ENCODE data around the gene MAX.

MAX gene

DNA sequence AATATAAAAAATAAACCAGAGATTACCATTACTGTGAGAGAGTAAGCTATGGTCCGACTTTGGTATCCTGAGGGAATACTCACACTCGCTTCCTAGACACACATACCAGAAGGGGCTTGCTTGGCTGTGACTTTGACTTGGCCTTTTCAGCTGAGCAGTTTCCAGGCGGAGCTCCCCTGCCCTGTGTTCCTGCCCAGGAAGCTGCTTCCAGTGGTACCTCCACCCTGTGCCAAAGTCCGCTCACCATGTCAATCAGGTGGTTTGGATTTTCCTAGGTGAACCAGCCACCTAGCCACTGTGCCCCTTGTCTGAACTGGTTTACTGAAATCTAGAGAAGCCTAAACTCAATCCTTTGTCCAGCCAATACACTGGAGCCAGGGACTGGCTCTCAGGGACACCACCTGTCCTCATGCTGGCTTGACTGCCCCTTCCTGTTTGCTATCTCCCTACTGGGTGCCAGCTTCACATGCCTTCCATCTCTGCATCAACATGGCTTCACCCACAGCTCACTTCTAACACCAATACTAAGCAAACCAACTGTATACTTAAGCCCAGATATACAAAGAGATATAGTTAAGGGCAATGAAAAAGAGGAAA lies 28.6 kb downstream of the MAX start:
- no peak for DNase-seq (ENCODE audit: low read depth)

DNA sequence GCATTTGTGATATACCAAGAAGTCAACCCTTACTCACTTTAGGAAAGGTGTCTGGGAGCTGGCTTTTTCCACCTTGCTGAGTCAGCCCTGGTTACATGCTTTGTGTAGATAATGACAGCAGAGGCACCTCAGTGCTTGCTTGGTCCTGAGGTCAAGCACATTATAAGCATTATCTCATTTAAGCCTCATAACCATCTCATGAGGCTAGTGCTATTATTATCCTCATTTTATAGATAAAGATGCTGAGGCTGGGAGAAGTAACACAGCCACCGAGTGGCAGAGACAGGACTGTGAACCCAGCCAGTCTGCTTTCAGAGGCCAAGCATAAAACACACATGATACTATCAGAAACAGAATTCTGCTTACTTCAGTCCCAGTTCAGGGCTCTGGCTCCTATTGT lies 29.4 kb downstream of the MAX start:
- no peak for DNase-seq (ENCODE audit: low read depth)

DNA sequence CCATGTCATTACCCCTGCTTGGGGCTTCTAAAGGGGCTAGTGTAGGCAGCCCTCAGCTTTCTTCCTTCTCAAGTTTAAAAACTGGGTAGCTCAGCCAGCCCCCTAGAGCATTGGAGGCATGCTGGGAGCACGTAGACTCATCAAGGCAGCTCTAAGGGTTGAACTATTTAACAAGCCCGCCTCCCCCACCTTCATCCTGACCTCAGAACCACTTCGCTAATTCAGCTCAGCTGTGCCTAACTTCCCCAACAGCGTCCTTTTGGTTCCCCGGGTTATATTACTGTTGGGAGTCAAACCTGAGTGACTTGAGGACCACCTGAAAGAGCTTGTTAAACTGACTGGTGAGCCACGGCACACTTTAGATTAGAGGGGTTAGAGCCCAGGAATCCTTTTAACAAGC lies 30.1 kb downstream of the MAX start:
- no peak for DNase-seq (ENCODE audit: low read depth)

DNA sequence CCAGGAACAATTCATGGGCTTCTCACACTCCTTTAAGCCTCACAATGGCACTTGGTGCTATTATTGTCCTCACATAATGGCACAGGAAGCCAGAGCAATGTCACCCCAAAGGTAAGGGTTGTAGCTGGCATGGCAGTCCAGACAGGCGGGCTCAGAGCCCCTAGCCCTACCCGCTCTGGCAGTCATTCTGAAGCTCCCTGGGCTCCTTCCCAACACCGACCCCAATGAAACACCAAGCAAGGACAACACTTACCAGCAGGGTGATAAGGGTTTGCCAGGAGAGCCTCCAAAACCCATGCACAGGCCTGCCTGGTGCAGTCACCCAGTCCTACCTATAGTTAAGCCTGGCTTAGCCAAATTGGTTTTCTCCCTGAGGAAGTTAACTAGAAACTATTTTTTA lies 30.8 kb downstream of the MAX start:
- no peak for DNase-seq (ENCODE audit: low read depth)

DNA sequence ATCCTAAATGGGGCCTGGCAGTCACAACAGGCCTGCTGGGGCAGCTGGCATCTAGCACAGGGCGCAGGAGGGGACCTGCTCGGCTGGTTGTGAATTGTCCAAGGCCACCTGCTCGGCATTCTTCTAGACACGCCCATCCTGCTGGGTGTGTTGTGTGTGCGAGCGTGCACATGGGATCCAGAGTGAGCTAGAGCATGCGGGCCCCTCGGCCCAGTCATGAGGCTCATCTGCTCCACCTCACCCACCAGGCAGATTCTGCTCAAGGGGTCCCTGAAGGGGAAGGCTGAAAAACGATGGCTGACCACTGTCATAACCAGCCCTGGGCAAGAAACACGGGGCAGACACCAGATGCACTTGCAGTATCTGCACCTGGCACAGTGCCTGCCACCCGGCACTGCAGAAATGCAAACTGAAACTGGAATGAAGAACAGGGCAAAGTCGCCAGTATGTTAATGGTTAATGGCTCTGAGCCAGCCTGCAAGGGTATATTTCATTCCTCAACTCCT lies 31.8 kb downstream of the MAX start:
- DNase-seq (ENCODE audit: low read depth) = no peak

DNA sequence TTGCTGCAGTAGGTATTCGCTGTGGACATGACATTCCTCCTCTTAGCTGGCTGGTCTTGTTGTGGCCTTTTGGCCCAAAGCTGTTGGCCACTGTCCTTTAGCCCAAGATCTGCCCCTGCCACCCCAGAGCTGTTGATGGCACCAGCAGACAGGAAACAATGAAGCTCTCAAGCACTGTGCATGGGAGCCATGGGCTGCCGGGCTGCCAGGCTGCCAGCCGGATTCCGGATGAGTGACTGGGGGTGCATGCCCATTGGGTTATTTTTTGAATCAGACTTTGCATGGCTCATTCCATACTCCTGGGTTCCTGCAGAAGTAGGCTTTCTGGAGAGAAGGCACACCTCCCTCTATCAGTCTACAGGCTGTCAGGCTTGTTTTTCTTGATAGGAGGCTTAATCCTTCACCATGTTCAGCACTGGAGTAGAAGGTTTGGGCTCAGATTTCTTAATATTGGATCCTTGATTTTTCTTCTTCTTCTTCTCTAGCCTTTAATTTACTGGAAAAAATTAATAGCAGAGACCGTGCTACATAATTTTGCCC lies 32.4 kb downstream of the MAX start:
- no peak for DNase-seq (ENCODE audit: low read depth)

DNA sequence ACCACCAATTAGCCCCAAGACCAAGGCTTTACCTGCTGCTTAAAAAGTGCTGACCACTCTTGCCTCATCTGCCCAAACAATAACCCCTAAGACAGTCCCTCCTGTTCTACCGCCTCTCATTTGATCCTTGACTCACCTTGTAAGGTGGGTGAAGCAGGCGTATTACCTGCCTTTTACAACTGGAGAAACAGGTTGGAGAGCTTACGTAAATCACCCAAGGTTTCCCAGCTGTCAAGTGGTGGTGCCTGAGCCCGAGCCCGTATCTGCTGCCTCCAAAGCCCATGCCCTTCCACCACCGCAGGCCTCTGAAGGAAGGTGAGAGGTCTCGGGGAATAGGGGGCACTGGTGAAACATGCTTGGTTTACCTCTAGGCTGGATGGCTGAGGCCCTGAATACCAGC lies 36.6 kb downstream of the MAX start:
- no peak for DNase-seq (ENCODE audit: low read depth)

DNA sequence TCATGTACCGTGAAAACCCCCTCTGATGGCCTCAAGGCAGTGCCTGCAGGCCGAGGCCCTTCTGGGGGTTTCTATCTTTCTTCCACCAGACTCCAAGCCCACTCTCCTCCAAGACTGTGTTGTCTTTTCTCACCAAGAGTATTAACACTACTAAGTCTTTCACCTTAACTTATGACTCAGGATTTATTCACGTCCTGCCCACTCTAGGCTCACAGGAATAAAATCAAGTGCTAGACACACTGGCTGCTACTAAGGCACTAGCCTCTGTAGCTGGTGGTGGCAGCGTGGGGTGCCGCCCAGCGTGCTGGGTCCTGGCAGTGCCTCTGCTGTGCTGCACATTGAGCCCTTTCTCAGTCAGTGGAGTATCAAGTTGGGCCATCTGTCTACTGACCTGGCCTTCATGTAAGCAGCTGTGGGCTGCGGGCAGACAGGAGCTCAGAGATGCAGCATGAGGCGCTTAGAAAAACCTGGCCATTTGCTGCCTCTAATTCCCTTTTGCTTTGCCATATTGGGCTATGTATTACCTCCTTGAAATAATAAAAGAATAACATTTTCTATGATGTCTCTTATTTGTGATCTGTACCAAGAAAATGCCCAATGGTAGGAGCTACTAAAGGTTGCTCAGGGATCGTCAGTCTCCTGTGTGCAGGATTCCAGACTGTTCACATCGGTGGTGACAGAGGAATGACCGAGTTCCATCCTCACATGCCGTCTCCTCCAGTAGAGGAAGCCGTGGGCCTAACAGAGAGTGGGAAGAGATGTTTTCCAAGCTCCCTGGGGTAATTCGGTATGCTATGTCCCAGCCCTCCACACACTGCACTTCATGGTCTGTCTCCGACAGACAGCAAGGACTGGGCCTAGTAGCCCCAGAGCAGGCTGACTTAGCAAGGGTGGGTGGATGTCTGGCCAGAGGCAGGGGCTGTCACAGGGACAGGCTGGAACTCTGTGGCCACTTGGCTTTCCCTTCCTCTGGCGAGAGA lies 39.9 kb downstream of the MAX start:
- peak; percentile 67 for DNase-seq (ENCODE audit: low read depth)

DNA sequence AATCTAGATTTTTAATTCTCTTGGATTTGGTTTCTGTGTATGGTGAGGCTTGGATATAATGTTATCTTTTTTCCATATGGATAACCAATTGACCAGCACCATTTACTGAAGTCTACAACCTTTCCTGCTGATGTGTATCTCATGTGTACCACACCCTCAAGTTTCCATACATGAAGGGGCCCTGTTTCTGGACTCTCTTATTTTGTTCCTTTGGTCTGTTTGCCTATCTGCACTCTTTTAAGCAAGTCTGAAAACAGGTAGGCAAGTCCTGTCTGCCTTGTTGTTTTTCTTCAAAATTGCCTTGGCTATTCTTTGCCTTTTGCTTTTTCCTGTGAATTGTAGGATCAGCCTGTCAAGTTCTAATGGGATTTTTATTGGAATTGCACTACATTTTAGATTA lies 44.6 kb downstream of the MAX start:
- no peak for DNase-seq (ENCODE audit: low read depth)

DNA sequence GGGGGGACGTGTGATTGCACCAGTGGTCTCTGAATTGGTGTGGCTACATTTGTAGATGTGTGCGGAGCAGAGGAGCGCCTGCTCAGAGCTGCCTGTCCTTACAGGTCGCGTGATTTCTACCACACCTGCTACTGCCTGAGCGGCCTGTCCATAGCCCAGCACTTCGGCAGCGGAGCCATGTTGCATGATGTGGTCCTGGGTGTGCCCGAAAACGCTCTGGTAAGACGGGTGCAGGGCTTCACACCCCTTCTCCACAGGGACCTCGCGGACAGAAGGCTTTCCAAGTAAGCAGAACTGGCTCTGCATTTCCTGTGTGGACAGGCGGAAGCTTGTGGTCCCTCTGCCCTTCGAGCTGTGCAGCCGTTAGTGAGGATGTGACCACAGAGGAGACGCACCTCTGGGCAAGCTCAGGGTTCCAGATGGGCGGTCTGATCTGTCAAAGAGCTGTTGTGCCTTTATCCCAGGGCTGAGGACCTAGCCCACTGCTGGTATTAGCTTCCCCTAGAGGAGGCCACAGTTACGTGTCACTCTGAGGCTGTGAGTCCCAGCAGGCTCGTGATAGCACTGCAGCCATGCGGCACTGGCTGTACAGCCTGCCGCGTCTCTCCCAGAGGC lies 47.7 kb downstream of the MAX start:
- no peak for DNase-seq (ENCODE audit: low read depth)

DNA sequence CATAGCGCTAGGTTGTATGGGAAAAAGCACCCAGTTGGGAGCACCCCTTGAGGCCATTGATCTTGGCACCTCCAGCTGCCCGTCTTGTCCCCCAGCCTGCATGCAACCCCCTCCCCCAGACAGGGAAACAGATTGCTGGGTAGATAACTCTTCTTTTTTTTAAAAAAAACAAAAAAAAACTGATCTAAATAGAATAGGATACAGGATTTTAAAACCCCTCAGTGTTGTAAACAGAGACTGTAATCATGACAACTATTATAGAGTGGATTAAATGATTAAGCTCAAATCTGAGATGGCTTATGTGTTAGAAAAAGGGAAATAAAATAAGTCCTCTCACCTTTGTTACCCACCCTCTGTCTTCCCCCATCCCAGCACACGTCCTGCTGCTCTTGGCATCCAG lies 48.9 kb downstream of the MAX start:
- DNase-seq (ENCODE audit: low read depth) = no peak

DNA sequence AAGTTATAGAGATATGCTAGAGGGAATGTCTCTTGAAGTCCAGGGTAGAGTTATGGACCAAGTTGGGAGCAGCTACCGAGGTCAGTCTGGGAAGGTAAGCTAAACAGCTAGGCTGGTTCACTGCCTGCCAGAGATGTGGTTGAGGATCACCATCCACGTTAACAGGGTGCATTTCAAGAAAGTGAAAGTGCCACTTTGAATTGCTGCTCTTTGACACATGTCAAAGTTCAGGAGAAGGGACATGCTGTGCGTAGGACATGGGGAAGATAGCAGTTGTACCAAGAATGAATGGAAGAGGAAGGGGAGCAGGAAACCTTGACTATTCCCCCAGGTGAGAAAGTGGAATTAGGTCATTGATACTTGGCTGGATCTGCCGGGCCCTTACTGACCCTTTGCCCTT lies 49.5 kb downstream of the MAX start:
- no peak for DNase-seq (ENCODE audit: low read depth)

DNA sequence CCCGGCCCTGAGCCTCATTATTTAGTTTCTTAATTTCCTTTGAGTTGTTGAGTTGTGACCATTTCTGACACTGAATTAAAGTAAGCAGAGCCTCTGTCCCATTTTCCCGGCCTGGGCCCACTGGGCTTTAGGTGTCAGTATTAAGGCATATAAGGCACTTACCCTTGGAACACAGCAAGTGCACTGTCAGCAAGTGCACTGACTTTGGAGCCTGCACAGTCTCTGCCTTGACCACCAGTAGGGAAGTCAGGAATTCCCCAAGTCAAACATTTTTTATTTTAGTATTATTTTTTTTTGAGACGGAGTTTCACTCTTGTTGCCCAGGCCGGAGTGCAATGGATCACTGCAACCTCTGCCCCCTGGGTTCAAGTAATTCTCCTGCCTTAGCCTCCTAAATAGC lies 56.6 kb downstream of the MAX start:
- DNase-seq (ENCODE audit: low read depth) = no peak

DNA sequence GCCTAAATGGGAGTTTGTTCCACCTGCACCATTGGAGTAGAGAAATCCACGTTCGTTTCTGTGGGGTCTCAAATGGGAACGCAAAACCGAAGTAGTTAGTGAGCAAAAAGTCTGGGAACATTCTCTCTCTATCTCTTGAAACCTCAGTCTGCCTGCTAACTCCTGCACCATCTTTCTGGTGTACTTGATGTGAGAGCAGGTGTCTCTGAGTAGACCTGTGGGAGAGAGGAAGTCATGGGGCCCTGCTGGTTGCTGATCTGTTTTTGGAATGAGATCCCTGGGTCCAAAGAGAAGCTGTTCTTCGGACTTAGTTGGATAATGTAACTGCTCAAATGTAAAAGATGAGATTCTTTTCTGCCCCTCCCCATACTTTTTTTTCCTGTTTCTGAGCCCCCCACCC lies 57.3 kb downstream of the MAX start:
- DNase-seq (ENCODE audit: low read depth) = no peak

DNA sequence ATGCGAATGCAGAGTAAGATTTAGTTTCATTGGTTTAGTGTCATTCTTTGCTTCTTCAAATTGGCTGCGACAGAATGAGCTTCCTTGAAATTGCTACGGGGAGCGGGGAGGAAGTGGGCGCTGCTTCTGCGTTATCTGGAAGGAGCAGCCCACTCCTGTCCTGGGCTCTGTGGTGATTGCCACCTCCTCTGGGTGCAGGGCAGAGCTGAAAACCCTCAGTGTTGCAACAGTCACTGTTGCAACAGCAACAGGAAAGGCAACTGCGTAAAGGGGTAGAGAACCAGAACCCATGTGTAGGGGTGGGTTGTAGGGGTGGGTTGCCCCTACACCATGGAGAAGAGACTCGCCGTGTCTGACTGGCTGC lies 57.7 kb downstream of the MAX start:
- DNase-seq (ENCODE audit: low read depth) = no peak

DNA sequence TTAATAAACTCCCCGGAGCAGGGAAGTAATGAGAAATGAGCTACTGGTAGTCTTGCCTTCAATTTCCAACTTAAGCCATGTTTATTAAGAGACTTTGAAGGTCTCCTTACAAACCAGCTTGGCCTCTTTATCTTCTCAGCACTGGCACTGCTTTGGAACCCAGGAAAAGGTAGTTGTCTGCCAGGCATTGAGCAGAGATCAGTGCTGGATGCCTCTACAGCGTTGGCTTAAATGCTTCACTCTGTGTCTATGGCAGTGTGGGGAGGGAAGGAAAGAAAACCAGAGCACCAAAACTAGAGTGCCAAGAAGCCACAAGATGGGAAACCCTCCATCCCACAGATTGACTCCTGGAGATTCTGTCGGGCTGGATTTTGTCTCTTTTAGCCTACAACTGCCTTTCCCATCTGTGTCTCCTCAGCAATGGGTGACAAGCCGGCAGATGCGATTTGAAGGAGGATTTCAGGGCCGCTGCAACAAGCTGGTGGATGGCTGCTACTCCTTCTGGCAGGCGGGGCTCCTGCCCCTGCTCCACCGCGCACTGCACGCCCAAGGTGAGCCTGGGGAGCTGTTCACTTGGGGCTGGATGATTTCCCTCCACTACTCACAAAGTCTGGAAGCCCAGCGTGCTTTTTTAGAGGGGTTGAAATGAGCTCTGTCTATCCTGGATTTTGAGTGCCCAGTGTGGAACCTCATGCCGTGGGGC lies 58.3 kb downstream of the MAX start:
- DNase-seq (ENCODE audit: low read depth) = no peak

DNA sequence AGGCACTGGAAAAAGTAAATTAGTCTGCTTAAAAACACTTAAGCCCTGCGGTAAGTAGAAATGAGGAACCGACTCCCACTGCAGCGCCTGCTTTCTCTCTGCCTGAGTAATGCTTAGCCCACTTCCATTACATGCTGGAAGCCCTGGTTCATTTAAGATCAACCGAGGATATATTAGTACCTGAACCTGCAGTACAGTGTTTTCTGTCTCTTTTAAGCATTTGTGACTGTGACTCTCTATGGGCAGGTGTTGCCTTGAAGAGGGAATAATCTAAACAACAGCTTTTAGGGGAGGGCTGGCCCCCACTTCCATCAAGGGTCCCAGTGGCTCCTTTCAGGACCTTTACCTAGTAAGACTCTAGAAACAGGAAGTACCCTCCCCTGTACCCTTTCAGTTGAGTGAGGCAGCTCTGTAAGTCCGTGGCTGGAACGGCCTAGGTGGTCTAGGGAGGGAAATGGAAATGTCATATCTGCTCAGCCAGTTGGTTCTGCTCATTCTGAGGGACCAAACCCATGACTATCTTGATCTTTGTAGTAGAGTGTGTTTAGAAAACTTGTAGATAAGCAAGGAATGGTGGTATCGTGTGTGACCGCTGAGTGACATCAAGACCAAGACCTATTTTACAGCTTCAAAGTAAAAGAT lies 59.5 kb downstream of the MAX start:
- DNase-seq (ENCODE audit: low read depth) = no peak

DNA sequence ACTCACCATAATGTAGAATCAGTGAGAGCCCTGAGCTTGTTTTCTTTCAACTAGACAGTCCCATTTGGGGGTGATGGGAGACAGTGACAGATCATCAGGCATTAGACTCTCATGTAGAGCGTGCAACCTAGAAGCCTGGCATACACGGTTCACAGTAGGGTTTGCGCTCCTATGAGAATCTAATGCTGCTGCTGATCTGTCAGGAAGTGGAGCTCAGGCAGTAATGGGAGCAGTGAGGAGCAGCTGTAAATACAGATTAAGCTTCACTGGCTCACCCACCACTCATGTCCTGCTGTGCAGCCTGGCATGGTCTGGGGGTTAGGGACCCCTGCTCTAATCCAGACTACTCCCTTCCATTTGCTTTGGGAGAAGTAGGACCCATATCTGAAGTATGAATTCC lies 60.0 kb downstream of the MAX start:
- DNase-seq (ENCODE audit: low read depth) = no peak

DNA sequence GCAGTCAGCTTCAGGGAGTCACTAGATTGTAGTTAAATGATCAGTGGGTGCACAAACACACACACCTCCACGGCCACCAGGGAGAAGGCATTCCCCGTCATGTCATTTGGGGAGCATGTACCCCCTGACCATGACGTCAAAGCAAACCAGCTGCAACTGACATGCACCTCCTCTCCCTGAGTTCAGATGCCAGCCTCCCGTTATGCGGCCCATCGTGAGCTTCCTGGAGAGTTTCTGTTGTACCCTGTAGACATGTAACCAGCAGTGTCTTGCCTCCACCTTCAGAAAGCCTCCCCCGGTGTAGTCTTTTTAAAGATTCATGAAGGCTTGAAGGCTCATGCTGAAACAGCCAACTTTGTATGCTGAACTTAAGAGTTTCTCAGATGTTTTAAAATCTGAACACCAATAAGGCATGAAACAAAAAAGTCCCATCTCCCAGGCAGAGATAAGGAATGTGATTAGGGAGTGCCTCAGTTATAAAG lies 60.8 kb downstream of the MAX start:
- no peak for DNase-seq (ENCODE audit: low read depth)

DNA sequence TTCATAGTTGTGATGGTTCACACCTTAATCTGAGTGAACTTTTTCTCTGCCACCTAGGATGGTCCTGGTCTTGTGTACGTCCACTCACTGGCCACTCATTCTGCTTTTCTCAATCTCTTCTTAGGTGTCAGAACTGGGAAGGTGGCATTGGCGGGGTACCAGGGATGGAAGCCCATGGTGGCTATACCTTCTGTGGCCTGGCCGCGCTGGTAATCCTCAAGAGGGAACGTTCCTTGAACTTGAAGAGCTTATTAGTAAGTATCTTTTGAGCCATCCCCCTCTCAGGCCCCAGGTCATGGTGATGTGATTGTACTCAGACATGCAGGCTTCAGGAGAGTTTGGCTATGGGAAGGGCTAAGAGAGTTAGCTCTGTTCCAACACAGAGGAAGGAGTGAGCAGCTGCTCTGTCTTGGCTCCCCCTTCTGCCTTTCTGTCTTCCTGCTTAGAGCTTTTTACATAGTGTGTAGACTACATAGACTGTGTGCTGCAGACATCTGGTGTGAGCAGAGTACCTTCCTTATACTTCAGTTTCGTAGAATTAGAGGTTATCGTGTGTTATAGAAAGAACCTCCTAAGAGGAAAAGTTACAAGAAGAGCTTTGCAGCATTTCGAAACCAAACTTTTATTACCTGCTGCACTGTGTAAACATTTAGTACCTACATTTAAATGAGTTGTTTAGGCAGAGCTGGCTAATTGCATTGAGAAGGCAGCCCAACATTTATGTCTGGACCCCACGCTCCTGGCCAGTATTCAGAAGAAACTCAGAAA lies 61.5 kb downstream of the MAX start:
- DNase-seq (ENCODE audit: low read depth) = peak; percentile 17

DNA sequence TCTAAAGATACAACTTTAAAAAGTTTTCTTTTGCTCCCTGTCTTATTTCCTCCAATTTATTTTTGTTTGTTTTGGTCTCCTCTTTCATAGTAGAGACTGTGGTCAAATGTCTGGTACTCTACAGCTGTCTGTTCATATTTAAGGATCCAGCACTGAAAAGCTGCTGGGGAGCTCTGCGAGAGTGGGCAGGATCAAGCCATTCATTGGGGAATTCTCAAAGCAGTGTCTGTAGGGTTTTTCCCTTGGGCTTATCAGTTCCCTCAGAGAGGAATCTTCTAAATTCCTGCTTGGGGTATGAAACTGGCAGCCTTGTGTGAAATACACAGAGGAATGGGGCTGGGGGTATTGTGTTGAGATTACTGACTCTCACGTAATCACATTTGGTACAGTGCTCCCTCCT lies 63.4 kb downstream of the MAX start:
- no peak for DNase-seq (ENCODE audit: low read depth)
